NAMALWA (cell line): ENCODE data around the gene PITX3.
"Not testable (repeated sequence)": the region's sequence is repeated elsewhere in the genome, so short reads cannot be mapped to it uniquely, and the experiment has no call there.

Experiments used
- DNase-seq: peaks from one replicate; pipeline ENCODE4 v3.0.0-alpha.2; 2015; ENCODE audit warnings: low spot score

The PITX3 gene

GRCh38 chr10:102225646-102226541 is 15.4 kb downstream of the PITX3 start, which contains the start of gene ELOVL3:
TSS of gene ELOVL3 (plus strand) at chr10:102226299. CDS start at chr10:102226549, 250 bp downstream.
- peak; percentile 96 for DNase-seq

GRCh38 chr10:102222797-102223196 is 18.5 kb downstream of the PITX3 start:
- no peak for DNase-seq

- no peak for DNase-seq
Measured at GRCh38 chr10:102220612-102221011, 20.7 kb downstream of the PITX3 start.

- no peak for DNase-seq
Measured at GRCh38 chr10:102219370-102219769, 21.9 kb downstream of the PITX3 start.

- DNase-seq = not testable (repeated sequence)
Measured at GRCh38 chr10:102213599-102213998, 27.7 kb downstream of the PITX3 start.

GRCh38 chr10:102211615-102212299 is 29.6 kb downstream of the PITX3 start:
- DNase-seq = no peak

GRCh38 chr10:102208311-102209035 is 32.8 kb downstream of the PITX3 start:
- DNase-seq = no peak

GRCh38 chr10:102202386-102202785 is 38.9 kb downstream of the PITX3 start:
- no peak for DNase-seq

- DNase-seq = no peak
Measured at GRCh38 chr10:102200751-102201640, 40.3 kb downstream of the PITX3 start.

- no peak for DNase-seq
Measured at GRCh38 chr10:102198027-102198426, 43.3 kb downstream of the PITX3 start.

- no peak for DNase-seq
Measured at GRCh38 chr10:102196893-102197292, 44.4 kb downstream of the PITX3 start.

GRCh38 chr10:102195296-102195870 is 45.9 kb downstream of the PITX3 start:
- DNase-seq = no peak

- no peak for DNase-seq
Measured at GRCh38 chr10:102191956-102192355, 49.4 kb downstream of the PITX3 start.

- peak; percentile 34 for DNase-seq
Measured at GRCh38 chr10:102188941-102189898, 52.1 kb downstream of the PITX3 start.

GRCh38 chr10:102188298-102188940 is 52.9 kb downstream of the PITX3 start:
- DNase-seq = no peak

GRCh38 chr10:102185811-102186527 is 55.3 kb downstream of the PITX3 start:
- DNase-seq = peak; percentile 59

- no peak for DNase-seq
Measured at GRCh38 chr10:102185272-102185671, 56.0 kb downstream of the PITX3 start.

GRCh38 chr10:102184606-102185005 is 56.7 kb downstream of the PITX3 start:
- DNase-seq = no peak
